Activated T-helper 2 cell treated with anti-CD3 and anti-CD28 coated beads, Interferon-gamma antibody, Interleukin-2, Interleukin-4, amounts not matched to agents 10 μg/mL and 5 μg/mL and 100 μg/mL, durations not matched to agents 14 hours and 24 hours and 36 hours (primary cell): ENCODE measurements around the gene CAMTA2. TPM values are rescaled to one million over a fixed set of nuclear protein-coding genes. Genes with fewer than 3 reads are reported as not detected.
"Not testable (repeated sequence)": the region's sequence is repeated elsewhere in the genome, so short reads cannot be mapped to it uniquely, and the experiment has no call there.

ENCODE experiments used
- DNase-seq: peaks from one replicate; pipeline ENCODE4 v3.0.0; 2021; ENCODE audit warnings: low spot score
- H3K27ac Mint-ChIP-seq: one replicate; pipeline ENCODE4 v1.8.0; 2021; ENCODE audit warnings: mixed read lengths
- H3K27me3 Mint-ChIP-seq: one replicate; pipeline ENCODE4 v1.8.0; 2021; ENCODE audit warnings: low read depth, mixed read lengths
- H3K36me3 Mint-ChIP-seq: one replicate; pipeline ENCODE4 v1.8.0; 2021; ENCODE audit warnings: low read depth, mixed read lengths
- H3K4me1 Mint-ChIP-seq: one replicate; pipeline ENCODE4 v1.8.0; 2021; ENCODE audit warnings: low read depth, mixed read lengths
- H3K4me3 Mint-ChIP-seq: one replicate; pipeline ENCODE4 v1.8.0; 2021; ENCODE audit warnings: low read depth, mild to moderate bottlenecking, moderate library complexity, mixed read lengths
- H3K9me3 Mint-ChIP-seq: one replicate; pipeline ENCODE4 v1.8.0; 2021; ENCODE audit warnings: mixed read lengths
- intact Hi-C: fragments of 100-400 bp; cut with micrococcal nuclease; formaldehyde crosslinking; loops from one replicate; pipeline ENCODE4 v1.15.1; 2023
- total RNA-seq: library from RNA; stranded (reverse); gene quantifications from 2 replicates; pipeline ENCODE4 v1.2.3, GENCODE V29; 2022

Gene CAMTA2
- total RNA-seq, 1 donor from 2014 or later = 92.3 TPM

DNA sequence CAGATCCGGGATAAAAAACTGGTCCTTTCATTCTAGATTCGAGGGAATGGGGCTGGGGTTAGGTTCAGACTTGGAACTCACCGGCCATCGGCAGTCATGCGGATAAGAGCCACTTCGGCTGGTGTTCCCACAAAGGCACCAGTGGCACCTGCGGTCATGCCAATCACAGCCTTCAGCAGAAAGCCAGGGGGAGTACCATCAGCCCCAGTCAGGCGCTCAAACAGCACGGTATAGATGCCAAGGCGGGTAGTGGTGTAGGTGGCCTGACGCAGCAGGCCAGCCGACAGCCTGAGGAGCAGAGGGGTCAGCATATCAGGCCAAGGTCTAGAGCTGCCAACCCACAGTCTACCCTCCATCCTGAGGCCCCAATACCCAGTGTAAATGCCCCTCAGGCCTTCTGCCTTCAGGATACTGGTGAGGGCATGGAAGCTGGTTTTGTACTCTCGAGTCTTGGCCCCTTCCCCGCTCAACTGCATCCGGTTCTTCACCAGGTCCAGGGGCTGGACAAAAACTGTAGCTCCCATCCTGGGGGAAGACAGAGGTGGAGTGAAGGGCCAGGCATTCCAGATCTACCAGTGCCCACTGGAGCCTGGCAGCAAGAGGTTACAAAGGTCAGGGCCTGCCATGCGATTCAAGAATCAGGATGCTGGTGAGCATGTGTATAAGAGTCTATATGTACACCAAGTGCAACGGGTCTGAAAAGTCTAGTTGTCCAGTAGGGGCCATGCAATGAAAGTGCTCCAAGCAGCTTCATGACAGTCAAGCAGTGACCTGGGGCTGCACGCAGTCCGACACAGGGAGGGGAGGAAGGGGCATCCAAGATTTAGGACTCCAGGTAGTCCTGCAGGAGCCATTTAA lies 48.6 kb downstream of the CAMTA2 start:
- DNase-seq = no peak
- intact Hi-C loops = loop anchor here (1.0 kb wide), 1 partner anchor 30 kb away; no protein-coding TSS in a partner anchor
- Mint-ChIP-seq H3K27me3 (no peaks in the 10 kb centered on the region), H3K4me3 (peak overlapping the region; percentile 100), H3K9me3 (no peaks in the 10 kb centered on the region), H3K36me3 (peaks cover 71% of the 10 kb centered on the region), H3K27ac (peak overlapping the region; percentile 87), H3K4me1 (peaks cover 45% of the 10 kb centered on the region)

GRCh38 chr17:4938069-4938491 lies 49.4 kb downstream of the CAMTA2 start:
- H3K27ac Mint-ChIP-seq = no peak overlapping the region
- H3K4me1 Mint-ChIP-seq = peaks cover 44% of the 10 kb centered on the region
- no peaks in the 10 kb centered on the region for H3K27me3 Mint-ChIP-seq
- intact Hi-C loops = no loop called here
- peaks cover 64% of the 10 kb centered on the region for H3K36me3 Mint-ChIP-seq
- no peak for DNase-seq
- peak overlapping the region; percentile 100 for H3K4me3 Mint-ChIP-seq
- no peaks in the 10 kb centered on the region for H3K9me3 Mint-ChIP-seq

DNA sequence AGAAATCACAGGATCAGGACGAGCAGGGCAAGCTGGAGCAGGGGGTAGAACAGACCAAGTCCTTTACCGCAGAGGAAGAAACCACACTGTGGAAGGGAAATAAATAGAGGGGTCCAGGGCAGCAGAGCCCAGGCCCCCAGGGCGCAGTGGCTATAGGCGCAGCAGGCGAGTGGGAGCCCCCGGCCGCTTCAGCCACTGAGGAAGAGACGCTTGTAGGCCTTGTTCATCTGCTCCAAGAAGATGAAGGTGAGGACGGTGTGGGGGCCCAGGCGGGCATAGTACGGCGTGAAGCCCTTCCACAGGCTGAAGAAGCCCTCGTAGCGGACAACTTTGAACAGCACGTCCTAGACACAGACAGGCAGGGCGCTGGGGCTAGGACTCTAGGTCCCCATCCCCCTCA lies 49.9 kb downstream of the CAMTA2 start:
- Mint-ChIP-seq H3K9me3 (no peaks in the 10 kb centered on the region), H3K4me1 (peaks cover 41% of the 10 kb centered on the region), H3K36me3 (peaks cover 59% of the 10 kb centered on the region), H3K4me3 (peak overlapping the region; percentile 100), H3K27me3 (no peaks in the 10 kb centered on the region), H3K27ac (no peak overlapping the region)
- DNase-seq = no peak
- intact Hi-C loops = no loop called here

- DNase-seq = no peak
- H3K27ac Mint-ChIP-seq = no peak overlapping the region
- H3K4me1 Mint-ChIP-seq = peaks cover 31% of the 10 kb centered on the region
- H3K27me3 Mint-ChIP-seq = no peaks in the 10 kb centered on the region
- intact Hi-C loops = no loop called here
- H3K36me3 Mint-ChIP-seq = peaks cover 48% of the 10 kb centered on the region
- no peak overlapping the region for H3K4me3 Mint-ChIP-seq
- no peaks in the 10 kb centered on the region for H3K9me3 Mint-ChIP-seq
Measured at GRCh38 chr17:4936436-4936835, 51.0 kb downstream of the CAMTA2 start.

- intact Hi-C loops = no loop called here
- DNase-seq = no peak
- peaks cover 26% of the 10 kb centered on the region for H3K4me1 Mint-ChIP-seq
- no peak overlapping the region for H3K27ac Mint-ChIP-seq
- H3K4me3 Mint-ChIP-seq = no peak overlapping the region
- peaks cover 43% of the 10 kb centered on the region for H3K36me3 Mint-ChIP-seq
- no peaks in the 10 kb centered on the region for H3K27me3 Mint-ChIP-seq
- H3K9me3 Mint-ChIP-seq = no peaks in the 10 kb centered on the region
Measured at GRCh38 chr17:4935650-4936049, 51.8 kb downstream of the CAMTA2 start.

DNA sequence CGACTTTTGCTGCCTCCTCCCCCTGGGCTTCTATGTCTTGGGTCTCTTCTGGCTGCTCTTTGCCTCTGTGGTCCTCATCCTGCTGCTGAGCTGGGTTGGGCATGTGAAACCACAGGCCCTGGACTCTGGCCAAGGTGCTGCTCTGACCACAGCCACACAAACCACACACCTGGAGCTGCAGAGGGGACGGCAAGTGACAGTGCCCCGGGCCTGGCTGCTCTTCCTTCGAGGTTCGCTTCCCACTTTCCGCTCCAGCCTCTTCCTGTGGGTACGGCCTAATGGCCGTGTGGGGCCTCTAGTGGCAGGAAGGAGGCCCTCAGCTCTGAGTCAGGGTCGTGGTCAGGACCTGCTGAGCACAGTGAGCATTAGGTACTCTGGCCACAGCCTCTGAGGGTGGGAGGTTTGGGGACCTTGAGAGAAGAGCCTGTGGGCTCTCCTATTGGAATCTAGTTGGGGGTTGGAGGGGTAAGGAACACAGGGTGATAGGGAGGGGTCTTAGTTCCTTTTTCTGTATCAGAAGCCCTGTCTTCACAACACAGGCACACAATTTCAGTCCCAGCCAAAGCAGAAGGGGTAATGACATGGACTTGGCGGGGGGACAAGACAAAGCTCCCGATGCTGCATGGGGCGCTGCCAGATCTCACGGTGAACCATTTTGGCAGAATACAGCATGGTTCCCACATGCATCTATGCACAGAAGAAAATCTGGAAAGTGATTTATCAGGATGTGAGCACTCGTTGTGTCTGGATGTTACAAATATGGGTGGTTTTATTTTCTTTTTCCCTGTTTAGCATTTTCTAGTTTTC lies 53.1 kb downstream of the CAMTA2 start:
- no peak overlapping the region for H3K4me3 Mint-ChIP-seq
- peaks cover 42% of the 10 kb centered on the region for H3K36me3 Mint-ChIP-seq
- H3K4me1 Mint-ChIP-seq = peaks cover 26% of the 10 kb centered on the region
- intact Hi-C loops = no loop called here
- no peaks in the 10 kb centered on the region for H3K9me3 Mint-ChIP-seq
- no peaks in the 10 kb centered on the region for H3K27me3 Mint-ChIP-seq
- DNase-seq = no peak
- peak overlapping the region; percentile 40 for H3K27ac Mint-ChIP-seq

DNA sequence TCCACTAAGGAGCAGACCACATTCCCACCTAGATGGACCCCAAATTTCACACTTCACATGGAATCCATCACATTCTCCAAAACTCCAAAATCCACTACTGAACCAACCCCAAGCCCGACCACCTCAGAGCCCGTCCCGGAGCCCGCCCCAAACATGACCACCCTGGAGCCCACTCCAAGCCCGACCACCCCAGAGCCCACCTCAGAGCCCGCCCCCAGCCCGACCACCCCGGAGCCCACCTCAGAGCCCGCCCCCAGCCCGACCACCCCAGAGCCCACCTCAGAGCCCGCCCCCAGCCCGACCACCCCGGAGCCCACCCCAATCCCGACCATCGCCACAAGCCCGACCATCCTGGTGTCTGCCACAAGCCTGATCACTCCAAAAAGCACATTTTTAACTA lies 53.8 kb downstream of the CAMTA2 start:
- no peak for DNase-seq

GRCh38 chr17:4932756-4933155 lies 54.7 kb downstream of the CAMTA2 start:
- Mint-ChIP-seq H3K27ac (no peak overlapping the region), H3K4me1 (peaks cover 16% of the 10 kb centered on the region), H3K9me3 (no peaks in the 10 kb centered on the region), H3K4me3 (no peak overlapping the region), H3K27me3 (no peaks in the 10 kb centered on the region), H3K36me3 (peaks cover 40% of the 10 kb centered on the region)
- intact Hi-C loops = no loop called here
- no peak for DNase-seq

More for the DNA sequence above, 53.8 kb downstream of the CAMTA2 start:
- H3K9me3 Mint-ChIP-seq = no peaks in the 10 kb centered on the region
- H3K27me3 Mint-ChIP-seq = no peaks in the 10 kb centered on the region
- peaks cover 43% of the 10 kb centered on the region for H3K36me3 Mint-ChIP-seq
- H3K27ac Mint-ChIP-seq = no peak overlapping the region
- H3K4me1 Mint-ChIP-seq = peaks cover 22% of the 10 kb centered on the region
- no peak overlapping the region for H3K4me3 Mint-ChIP-seq
- intact Hi-C loops = no loop called here

GRCh38 chr17:4931963-4932362 lies 55.5 kb downstream of the CAMTA2 start, which contains the start of gene GP1BA:
TSS of gene GP1BA (plus strand) at chr17:4932277. CDS start at chr17:4932605, 328 bp downstream.
- no peak within 1 kb of the TSS for H3K4me3 Mint-ChIP-seq
- H3K27ac Mint-ChIP-seq = no peak within 1 kb of the TSS
- H3K36me3 Mint-ChIP-seq = peaks cover 34% of the 10 kb centered on the region
- intact Hi-C loops = no loop called here
- peaks cover 13% of the 10 kb centered on the region for H3K4me1 Mint-ChIP-seq
- no peak for DNase-seq
- no peaks in the 10 kb centered on the region for H3K9me3 Mint-ChIP-seq
- H3K27me3 Mint-ChIP-seq = no peaks in the 10 kb centered on the region

DNA sequence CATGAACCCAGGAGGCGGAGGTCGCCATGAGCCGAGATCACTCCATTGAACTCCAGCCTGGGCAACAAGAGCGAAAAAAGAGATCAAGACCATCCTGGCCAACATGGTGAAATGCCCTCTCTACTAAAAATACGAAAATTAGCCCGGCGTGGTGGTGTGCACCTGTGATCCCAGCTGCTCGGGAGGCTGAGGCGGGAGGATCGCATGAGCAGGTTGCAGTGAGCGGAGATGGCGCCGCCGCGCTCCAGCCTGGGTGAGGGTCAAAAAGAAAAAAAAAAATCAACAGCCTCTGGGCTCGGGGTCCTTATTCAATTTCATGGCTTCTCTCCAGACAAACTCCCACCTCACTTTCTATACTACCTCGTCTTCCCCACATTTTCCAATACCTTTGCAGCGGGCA lies 58.6 kb downstream of the CAMTA2 start:
- Mint-ChIP-seq H3K27ac (no peak overlapping the region), H3K9me3 (no peaks in the 10 kb centered on the region), H3K27me3 (no peaks in the 10 kb centered on the region), H3K36me3 (peaks cover 33% of the 10 kb centered on the region), H3K4me3 (no peak overlapping the region), H3K4me1 (peaks cover 8% of the 10 kb centered on the region)
- intact Hi-C loops = no loop called here
- DNase-seq = no peak

DNA sequence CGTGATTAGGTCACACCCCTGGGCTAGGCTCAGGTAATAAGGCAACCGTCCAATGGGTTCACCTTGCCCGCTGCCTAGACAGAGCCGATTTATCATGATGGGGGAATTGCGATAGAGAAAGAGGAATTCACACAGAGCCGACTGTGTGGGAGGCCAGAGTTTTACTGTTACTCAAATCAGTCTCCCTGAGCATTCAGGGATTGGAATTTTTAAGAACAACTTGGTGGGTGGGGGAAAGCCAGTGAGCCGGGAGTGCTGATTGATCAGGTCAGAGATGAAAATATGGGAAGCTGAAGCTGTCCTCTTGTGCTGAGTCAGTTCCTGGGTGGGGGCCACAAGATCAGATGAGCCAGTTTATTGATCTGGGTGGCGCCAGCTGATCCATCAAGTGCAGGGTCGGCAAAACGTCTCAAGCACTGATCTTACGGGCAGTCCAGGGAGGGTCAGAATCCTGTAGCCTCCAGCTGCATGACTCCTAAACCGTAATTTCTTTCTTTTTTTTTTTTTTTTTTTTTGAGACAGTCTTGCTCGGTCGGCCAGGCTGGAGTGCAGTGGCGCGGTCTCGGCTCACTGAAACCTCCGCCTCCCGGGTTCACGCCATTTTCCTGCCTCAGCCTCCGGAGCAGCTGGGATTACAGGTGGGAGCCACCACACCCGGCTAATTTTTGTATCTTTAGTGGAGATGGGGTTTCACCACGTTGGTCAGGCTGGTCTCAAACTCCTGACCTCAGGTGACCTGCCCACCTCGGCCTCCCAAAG lies 60.7 kb downstream of the CAMTA2 start:
- peaks cover 33% of the 10 kb centered on the region for H3K36me3 Mint-ChIP-seq
- DNase-seq, intact Hi-C loops, H3K4me3 Mint-ChIP-seq, H3K9me3 Mint-ChIP-seq, H3K4me1 Mint-ChIP-seq, H3K27me3 Mint-ChIP-seq: not testable (repeated sequence)
- H3K27ac Mint-ChIP-seq = peak overlapping the region; percentile 29

DNA sequence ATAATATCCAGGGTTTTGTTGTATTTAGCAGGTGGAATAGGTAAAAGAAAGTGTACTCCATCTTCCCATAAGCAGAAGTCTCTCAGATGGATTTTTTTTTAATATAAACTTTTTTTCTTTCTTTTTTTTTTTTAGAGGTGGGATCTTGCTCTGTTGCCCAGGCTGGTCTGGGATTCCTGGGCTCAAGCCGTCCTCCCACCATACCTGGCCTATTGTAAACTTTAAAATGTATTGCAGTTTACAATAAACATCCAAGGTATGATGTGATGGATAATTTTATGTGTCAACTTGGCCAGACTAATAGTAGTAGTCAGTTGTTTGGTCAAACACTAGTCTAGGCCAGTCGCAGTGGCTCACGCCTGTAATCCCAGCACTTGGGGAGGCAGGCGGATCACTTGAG lies 66.2 kb downstream of the CAMTA2 start:
- H3K27me3 Mint-ChIP-seq = no peaks in the 10 kb centered on the region
- H3K4me1 Mint-ChIP-seq = peaks cover under 1% of the 10 kb centered on the region
- H3K27ac Mint-ChIP-seq = no peak overlapping the region
- H3K4me3 Mint-ChIP-seq = no peak overlapping the region
- intact Hi-C loops = no loop called here
- H3K36me3 Mint-ChIP-seq = peaks cover 6% of the 10 kb centered on the region
- H3K9me3 Mint-ChIP-seq = no peaks in the 10 kb centered on the region
- no peak for DNase-seq
